ENCODE results near the gene TNNT2. TPM values are rescaled to one million over a fixed set of nuclear protein-coding genes. Genes with fewer than 3 reads are reported as not detected.

Gene TNNT2
- total RNA-seq, result not detected

DNA sequence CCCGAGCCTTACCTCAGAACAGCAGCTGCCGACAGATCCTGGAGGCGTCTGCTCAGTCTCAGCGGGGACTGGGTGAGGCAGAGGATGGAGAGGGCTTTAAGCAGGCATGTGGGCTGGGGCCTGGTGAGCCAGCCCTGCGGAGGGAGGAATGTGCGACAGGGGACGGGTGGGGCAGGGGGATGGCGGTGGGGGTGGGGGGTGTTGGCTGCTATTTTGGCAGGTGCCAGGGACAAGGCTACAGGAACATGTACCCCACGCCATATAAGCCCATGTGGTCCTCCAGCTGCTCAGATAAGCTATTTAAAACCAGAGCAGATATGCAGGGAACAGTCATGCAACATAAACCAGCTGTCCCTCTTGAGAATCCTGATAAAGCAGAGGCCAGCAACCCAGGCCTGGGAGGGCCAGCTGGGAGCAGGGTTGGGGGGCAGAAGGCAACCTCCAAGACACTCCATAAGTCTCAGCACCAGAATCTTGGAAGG lies at the start of gene TNNT2:
TSS of gene TNNT2 (minus strand) at position 70 of the 482 bp plus-strand sequence. CDS start 4,426 bp downstream, outside the sequence.
- Mint-ChIP-seq H3K27me3 (ENCODE audit: low read depth) (peaks cover 9% of the 10 kb centered on the region), H3K4me1 (ENCODE audit: low read depth) (no peaks in the 10 kb centered on the region), H3K36me3 (ENCODE audit: insufficient read depth) (no peaks in the 10 kb centered on the region), H3K4me3 (no peak within 1 kb of the TSS), H3K9me3 (no peaks in the 10 kb centered on the region)
- DNase-seq (no peak), ATAC-seq (no peak)

DNA sequence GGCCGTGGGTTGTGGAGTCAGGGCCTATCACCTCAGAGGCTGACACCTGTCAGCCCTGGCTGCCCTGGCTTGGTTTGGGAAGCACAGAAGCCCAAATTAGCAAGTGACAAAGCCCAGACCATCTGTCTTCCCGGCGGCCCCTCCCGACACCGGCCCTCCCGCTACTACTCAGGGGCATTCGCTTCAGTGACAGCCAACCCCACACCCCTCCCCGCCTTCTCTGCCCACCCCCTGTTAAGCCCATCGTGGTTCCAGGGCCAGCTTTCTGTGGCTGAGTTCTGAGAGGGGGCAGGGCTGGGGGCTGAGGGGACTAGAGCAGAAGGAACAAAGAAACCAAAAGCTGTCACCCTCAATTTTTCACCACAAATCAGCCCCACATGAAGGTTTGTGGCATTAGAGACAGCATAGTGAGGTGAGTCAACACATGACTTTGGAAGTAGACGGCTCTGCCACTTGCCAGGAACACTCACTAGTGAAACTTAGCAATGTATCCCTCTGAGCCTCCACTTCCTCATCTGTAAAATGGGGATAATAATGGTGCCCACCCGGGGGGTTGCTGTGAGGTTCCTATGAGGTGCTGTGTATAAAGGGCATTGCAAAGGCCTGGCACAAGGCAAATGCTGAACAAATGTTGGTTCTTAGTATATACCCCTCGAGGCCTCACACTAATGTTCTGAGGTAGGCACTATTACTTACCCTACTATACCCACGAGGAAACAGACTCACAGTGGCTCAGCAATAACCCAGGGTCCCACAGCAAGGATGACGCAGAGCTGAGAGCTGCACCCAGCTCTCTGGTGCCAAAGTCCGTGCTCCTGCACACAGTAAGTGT lies 49.2 kb upstream of the TNNT2 start:
- peak; percentile 32 to 65 for ATAC-seq
- Mint-ChIP-seq H3K9me3 (no peaks in the 10 kb centered on the region), H3K4me1 (ENCODE audit: low read depth) (no peaks in the 10 kb centered on the region), H3K4me3 (no peak overlapping the region), H3K27me3 (ENCODE audit: low read depth) (peaks cover 10% of the 10 kb centered on the region), H3K36me3 (ENCODE audit: insufficient read depth) (no peaks in the 10 kb centered on the region)
- DNase-seq, result no peak

DNA sequence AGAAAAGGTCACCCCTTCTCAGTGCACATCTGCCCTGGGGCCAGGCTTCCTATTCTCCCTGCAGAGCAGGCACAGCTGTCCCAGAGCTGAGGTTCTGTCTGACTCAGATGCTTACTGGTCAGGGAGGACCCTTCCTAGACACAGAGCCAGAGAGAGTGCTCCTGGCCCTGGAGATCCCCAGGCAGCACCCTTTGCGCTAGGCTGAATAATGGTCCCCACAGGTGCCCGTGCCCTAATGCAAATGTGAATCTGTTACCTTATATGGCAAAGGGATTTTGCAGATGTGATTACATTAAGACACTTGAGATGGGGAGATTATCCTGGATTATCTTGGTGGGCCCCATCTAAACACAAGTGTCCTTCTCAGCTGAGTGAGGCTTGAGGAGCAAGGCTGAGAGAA lies 46.7 kb upstream of the TNNT2 start:
- Mint-ChIP-seq H3K36me3 (ENCODE audit: insufficient read depth) (no peaks in the 10 kb centered on the region), H3K4me3 (no peak overlapping the region), H3K27me3 (ENCODE audit: low read depth) (no peaks in the 10 kb centered on the region), H3K4me1 (ENCODE audit: low read depth) (no peaks in the 10 kb centered on the region), H3K9me3 (no peaks in the 10 kb centered on the region)
- ATAC-seq (no peak), DNase-seq (no peak)

DNA sequence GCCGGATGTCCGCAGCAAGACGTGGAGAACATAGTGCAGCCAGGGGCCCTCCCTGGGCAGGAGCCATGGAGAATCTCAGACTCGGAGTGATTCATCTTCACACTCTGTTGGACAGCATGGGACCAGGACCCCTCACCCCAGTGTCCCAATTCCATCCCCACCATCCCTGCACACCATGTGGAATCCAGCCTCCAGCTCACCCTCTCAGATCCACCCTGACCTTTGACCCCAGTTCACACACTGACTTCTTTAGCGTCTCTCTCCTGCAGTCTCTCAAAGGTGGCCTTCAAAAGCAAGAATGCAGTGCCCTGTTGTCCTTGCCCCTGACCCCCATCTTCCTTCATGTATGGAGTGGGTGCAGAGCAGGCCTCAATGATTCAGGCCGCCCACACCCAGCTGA lies 46.2 kb upstream of the TNNT2 start:
- Mint-ChIP-seq H3K27me3 (ENCODE audit: low read depth) (no peaks in the 10 kb centered on the region), H3K4me3 (no peak overlapping the region), H3K4me1 (ENCODE audit: low read depth) (no peaks in the 10 kb centered on the region), H3K9me3 (no peaks in the 10 kb centered on the region), H3K36me3 (ENCODE audit: insufficient read depth) (no peaks in the 10 kb centered on the region)
- no peak for ATAC-seq
- DNase-seq, result no peak

DNA sequence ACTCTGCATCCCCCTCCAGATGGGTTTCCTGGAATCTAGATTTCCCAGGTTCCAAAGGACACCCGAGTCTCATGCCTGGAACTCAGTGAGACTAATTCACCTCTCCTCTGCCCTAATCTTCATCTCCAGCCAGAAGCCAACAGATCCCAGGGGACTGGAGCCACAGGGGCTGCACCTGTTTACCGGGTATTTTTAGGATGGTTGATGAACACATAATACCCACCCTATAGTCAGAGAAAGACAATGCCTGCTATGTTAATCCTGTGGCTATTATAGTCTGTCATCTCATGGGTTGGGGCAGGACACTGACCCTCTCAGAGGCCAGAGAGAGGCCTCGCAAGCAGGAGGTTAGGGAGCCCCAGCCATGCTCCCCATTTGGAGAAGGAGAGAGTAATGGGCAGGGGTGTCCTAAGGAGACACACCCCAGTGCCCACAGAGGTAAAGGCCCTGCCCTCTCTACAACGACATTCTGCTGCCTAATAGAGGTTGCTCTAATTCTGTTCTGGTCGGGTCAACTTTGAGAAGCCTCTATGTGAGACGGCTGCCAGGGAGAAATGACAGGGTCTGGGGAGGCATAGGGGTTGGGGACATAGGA lies 45.1 kb upstream of the TNNT2 start:
- ATAC-seq (no peak), DNase-seq (no peak)
- H3K36me3 Mint-ChIP-seq (ENCODE audit: insufficient read depth), result no peaks in the 10 kb centered on the region
- H3K27me3 Mint-ChIP-seq (ENCODE audit: low read depth), result peaks cover 2% of the 10 kb centered on the region
- H3K4me1 Mint-ChIP-seq (ENCODE audit: low read depth), result no peaks in the 10 kb centered on the region
- no peak overlapping the region for H3K4me3 Mint-ChIP-seq
- H3K9me3 Mint-ChIP-seq, result no peaks in the 10 kb centered on the region

DNA sequence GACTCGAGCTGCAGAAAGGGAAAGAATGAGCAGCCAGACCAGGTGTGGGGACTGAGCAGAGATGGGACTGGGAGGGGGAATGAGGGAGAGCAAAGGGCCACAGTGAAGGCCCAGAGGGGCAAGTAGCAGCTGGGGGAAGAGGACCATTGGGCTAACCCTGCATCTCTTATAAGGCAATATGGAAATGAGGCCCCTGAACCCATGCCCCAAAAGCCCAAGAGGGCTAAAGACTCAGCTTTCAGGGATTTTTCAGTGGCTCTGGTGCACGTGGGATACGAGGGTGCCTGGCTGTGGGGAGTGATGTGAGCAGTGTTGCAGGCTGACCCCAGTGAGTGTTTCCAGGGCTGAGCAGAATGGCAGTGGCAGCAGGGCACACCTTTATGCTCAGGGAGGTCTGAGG lies 44.5 kb upstream of the TNNT2 start:
- H3K4me3 Mint-ChIP-seq, result no peak overlapping the region
- H3K36me3 Mint-ChIP-seq (ENCODE audit: insufficient read depth), result no peaks in the 10 kb centered on the region
- H3K9me3 Mint-ChIP-seq, result no peaks in the 10 kb centered on the region
- ATAC-seq, result no peak
- H3K27me3 Mint-ChIP-seq (ENCODE audit: low read depth), result peaks cover 5% of the 10 kb centered on the region
- DNase-seq, result no peak
- H3K4me1 Mint-ChIP-seq (ENCODE audit: low read depth), result no peaks in the 10 kb centered on the region

DNA sequence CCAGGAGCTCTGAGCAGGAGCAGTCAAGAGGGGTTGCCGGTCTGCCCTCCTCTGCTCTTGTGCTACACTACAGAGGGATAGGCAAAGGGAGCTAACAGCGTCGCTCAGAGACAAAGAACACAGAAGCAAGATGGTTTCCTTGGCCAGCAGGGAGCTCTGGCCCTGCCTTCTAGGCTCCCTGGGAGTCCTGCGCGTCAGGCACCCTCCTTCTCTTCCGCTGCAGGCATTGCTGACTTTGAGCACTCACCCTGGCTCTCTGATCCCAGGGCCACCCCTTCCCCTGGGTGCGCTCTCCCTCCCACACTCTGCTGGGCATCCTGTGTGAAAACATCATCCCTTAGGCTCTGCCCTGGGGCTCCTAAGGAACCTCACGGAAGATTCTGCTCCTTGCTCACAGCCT lies 43.6 kb upstream of the TNNT2 start:
- H3K27me3 Mint-ChIP-seq (ENCODE audit: low read depth), result peaks cover 12% of the 10 kb centered on the region
- ATAC-seq (no peak), DNase-seq (no peak)
- no peaks in the 10 kb centered on the region for H3K4me1 Mint-ChIP-seq (ENCODE audit: low read depth)
- no peak overlapping the region for H3K4me3 Mint-ChIP-seq
- no peaks in the 10 kb centered on the region for H3K9me3 Mint-ChIP-seq
- H3K36me3 Mint-ChIP-seq (ENCODE audit: insufficient read depth), result no peaks in the 10 kb centered on the region

GRCh38 chr1:201420608-201421002 lies 43.1 kb upstream of the TNNT2 start:
- Mint-ChIP-seq H3K27me3 (ENCODE audit: low read depth) (peaks cover 12% of the 10 kb centered on the region), H3K4me3 (no peak overlapping the region), H3K36me3 (ENCODE audit: insufficient read depth) (no peaks in the 10 kb centered on the region), H3K9me3 (no peaks in the 10 kb centered on the region), H3K4me1 (ENCODE audit: low read depth) (no peaks in the 10 kb centered on the region)
- no peak for ATAC-seq
- no peak for DNase-seq

- Mint-ChIP-seq H3K4me1 (ENCODE audit: low read depth) (no peaks in the 10 kb centered on the region), H3K9me3 (no peaks in the 10 kb centered on the region), H3K36me3 (ENCODE audit: insufficient read depth) (no peaks in the 10 kb centered on the region), H3K4me3 (no peak overlapping the region), H3K27me3 (ENCODE audit: low read depth) (peaks cover 12% of the 10 kb centered on the region)
- no peak for ATAC-seq
- no peak for DNase-seq
Observed at GRCh38 chr1:201419746-201420607, 42.5 kb upstream of the TNNT2 start.

DNA sequence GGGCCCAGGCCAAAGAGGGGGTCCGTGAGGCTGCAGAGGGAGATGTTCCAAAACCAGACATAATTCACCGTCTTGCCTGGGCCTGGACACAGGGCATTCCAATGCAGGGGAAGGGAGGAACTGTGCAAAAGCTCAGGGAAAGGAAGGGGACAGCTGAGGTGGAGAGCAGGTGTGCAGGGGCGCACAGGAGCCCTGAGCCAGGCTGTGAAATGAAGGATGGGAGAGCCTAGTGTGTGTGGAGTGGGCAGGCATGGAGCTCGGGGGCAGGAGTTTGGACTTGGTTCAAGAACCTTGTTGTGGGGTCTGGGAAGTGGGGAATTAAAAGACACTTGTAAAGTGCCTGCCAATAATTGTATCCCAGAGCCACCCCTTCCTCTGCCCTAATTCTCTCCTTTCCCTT lies 41.8 kb upstream of the TNNT2 start:
- H3K4me1 Mint-ChIP-seq (ENCODE audit: low read depth), result no peaks in the 10 kb centered on the region
- no peaks in the 10 kb centered on the region for H3K9me3 Mint-ChIP-seq
- DNase-seq (no peak), ATAC-seq (no peak)
- no peaks in the 10 kb centered on the region for H3K36me3 Mint-ChIP-seq (ENCODE audit: insufficient read depth)
- peaks cover 16% of the 10 kb centered on the region for H3K27me3 Mint-ChIP-seq (ENCODE audit: low read depth)
- H3K4me3 Mint-ChIP-seq, result no peak overlapping the region

- Mint-ChIP-seq H3K4me3 (no peak overlapping the region), H3K27me3 (ENCODE audit: low read depth) (peaks cover 16% of the 10 kb centered on the region), H3K36me3 (ENCODE audit: insufficient read depth) (no peaks in the 10 kb centered on the region), H3K4me1 (ENCODE audit: low read depth) (no peaks in the 10 kb centered on the region), H3K9me3 (no peaks in the 10 kb centered on the region)
- DNase-seq (no peak), ATAC-seq (no peak)
Observed at GRCh38 chr1:201418461-201418860, 41.0 kb upstream of the TNNT2 start.

GRCh38 chr1:201414051-201414738 lies 36.7 kb upstream of the TNNT2 start:
- Mint-ChIP-seq H3K4me3 (no peak overlapping the region), H3K36me3 (ENCODE audit: insufficient read depth) (no peaks in the 10 kb centered on the region), H3K4me1 (ENCODE audit: low read depth) (no peaks in the 10 kb centered on the region), H3K27me3 (ENCODE audit: low read depth) (peaks cover 16% of the 10 kb centered on the region), H3K9me3 (no peaks in the 10 kb centered on the region)
- DNase-seq (no peak), ATAC-seq (no peak)

DNA sequence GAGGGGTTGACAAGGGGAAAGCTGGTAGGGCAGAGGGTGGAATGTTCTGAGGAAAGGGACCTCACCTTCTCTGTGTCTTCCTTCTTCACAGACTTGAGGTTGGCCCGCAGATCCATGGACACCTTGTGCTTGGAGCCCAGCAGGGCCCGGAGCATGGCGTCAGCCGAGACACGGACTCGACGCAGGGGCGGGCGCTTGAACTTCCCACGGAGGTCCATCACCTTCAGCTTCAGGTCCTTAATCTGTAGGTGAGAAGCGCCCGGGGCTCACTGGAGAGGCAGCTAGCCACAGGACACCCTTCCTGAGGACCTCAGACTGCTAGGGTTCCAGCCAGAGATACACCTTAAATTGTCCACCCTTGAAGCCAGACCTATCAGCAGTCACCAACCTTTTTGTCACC lies 33.8 kb upstream of the TNNT2 start:
- ATAC-seq, result no peak
- DNase-seq, result no peak
- no peak overlapping the region for H3K4me3 Mint-ChIP-seq
- H3K4me1 Mint-ChIP-seq (ENCODE audit: low read depth), result peaks cover 2% of the 10 kb centered on the region
- H3K9me3 Mint-ChIP-seq, result no peaks in the 10 kb centered on the region
- peaks cover 5% of the 10 kb centered on the region for H3K27me3 Mint-ChIP-seq (ENCODE audit: low read depth)
- H3K36me3 Mint-ChIP-seq (ENCODE audit: insufficient read depth), result no peaks in the 10 kb centered on the region

GRCh38 chr1:201409440-201409839 lies 32.0 kb upstream of the TNNT2 start:
- no peak for DNase-seq
- Mint-ChIP-seq H3K9me3 (no peaks in the 10 kb centered on the region), H3K4me1 (ENCODE audit: low read depth) (peaks cover 2% of the 10 kb centered on the region), H3K36me3 (ENCODE audit: insufficient read depth) (no peaks in the 10 kb centered on the region), H3K27me3 (ENCODE audit: low read depth) (peaks cover 2% of the 10 kb centered on the region), H3K4me3 (no peak overlapping the region)
- no peak for ATAC-seq

Data from activated T-cell treated with anti-CD3 and anti-CD28 coated beads, Interleukin-2, amount 50 U/mL, for 4 hours (primary cell).